GM19035 (cell line): Measurements from ENCODE around the gene CNTNAP2.

Source experiments
- ATAC-seq: cut with Tn5 transposase; IDR thresholded peaks from one replicate; pipeline ENCODE4 v1.9.1; 2021; ENCODE audit not compliant: unreplicated experiment

CNTNAP2 gene

DNA sequence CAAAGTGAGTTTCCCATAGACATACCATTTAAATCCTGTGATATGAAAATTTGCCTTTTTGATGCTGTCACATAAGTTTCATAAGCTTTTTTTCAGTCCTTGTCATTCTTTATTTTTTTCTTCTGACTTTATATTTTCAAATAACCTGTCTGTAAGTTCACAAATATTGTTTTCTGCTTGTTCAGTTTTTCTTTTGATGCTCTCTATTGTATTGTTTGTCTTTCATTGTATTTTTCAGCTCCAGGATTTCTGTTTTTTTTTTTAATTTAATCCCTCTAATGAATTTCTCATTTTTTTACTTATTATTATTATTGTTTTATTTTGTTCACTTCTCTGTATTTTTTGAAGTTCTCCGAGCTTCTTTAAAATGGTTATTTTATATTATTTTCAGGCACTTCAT, 623.4 kb downstream of the CNTNAP2 start:
- ATAC-seq: no peak

DNA sequence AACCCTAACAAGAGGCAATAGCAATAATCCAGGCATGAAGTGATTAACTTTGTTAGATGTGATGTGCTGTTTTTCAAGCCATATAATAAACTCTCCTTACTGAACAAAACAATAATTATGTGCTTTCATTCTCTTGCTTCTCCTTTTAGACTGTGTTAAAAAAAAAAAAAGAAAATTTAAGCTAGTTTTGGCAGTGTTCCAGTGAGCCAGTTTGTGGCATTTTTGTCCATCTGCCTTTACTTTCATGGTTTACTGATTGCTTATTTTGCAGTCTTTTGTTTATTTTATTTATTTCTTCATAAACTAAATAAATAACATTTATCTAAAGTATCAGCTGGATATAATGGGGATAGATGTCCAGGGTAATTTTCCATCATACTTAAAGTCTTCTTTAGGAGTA, 625.3 kb downstream of the CNTNAP2 start:
- ATAC-seq: no peak

GRCh38 chr7:146754385-146754784, 637.8 kb downstream of the CNTNAP2 start:
- no peak for ATAC-seq

DNA sequence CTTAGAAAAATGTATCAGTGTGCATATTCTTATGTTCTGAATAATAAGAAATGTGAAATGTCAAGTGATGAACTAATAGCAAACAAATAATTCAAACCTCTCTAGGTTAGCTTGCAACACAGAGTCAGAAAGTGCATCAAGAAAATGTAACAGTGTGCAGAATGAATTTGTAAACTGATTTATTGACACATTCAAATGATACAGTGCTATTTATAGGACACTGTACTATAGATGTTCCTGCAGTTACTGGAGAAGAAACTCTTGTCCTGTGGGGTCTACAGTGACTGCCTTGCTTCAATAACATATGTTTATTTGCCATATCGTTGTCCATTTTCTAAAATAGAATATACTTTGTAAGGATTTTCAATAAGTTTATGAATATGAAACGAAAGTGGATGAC, 639.0 kb downstream of the CNTNAP2 start:
- ATAC-seq: no peak

DNA sequence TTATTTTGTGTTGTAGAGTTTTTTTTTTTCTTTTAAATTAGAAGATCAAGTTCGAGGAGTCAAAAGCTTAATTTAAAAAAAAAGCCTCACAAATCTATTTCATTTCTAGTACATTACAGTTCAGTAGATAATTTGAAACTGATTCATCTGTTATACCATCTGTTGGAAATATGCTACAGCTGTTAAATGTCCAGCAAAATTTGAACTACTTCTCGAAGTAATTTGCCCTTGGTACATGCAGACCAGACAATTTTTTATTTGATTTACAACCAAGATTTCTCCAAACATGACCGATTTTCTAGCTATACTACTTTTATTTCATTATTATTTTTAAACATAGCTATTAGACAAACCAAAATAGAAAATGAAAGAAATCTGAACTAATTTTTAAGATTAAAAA, 647.9 kb downstream of the CNTNAP2 start:
- ATAC-seq: no peak

DNA sequence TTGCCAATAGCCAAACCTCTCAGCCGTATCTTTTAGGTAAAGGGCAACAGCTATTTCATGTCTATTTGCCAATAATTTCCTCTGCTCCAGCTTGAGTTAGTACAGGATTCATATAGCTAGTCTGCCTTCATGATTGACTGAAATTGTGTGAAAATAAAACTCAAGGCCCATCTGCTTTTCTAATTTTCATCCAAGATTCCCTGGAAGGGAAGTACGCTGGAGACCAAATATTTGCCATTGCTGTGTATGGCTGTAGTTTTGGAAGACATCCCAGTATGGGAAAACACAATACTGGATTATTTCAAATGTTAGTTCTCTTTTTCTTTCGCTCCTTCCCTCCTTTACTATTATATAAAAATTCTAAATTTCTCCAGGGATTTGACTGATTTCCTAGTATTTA, 652.4 kb downstream of the CNTNAP2 start:
- no peak for ATAC-seq

GRCh38 chr7:146772601-146773000, 656.0 kb downstream of the CNTNAP2 start:
- ATAC-seq: no peak

GRCh38 chr7:146773506-146773905, 656.9 kb downstream of the CNTNAP2 start:
- ATAC-seq: no peak

DNA sequence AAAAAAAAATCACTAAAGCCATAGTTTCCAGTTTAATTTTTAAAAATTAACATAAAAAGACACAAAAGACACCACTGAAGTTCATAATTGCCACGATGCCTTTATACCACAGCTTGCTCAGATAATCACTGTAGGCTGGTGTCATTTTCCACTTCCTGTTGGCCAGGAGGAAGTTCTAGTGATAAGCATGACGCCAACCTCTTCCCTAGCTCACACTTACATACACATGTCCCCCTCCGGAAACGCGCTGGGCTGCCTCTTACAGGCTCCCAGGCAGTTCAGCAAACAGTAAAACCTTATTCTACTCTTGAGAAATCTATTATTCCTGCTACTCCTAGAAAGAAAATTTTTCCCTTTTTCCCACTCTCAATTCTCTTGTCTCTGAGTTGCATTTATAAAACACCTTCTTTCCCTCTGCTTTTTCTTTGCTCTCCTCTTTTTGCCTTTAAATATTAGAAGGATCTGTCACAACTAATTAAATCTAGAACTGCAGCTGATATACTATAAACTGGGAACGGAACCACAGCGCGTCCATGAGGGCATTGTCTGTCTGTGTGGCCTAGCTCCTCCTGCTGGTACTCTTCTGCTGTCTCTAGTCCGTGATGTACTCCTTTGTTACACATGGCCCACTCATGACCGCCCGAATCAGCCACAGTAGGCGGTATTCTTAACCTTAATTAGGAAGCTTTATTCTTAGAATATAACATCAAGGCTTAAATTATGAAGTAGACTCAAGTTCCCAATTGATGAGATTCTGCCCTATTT, 664.9 kb downstream of the CNTNAP2 start:
- ATAC-seq: no peak

GRCh38 chr7:146787266-146787665, 670.7 kb downstream of the CNTNAP2 start:
- no peak for ATAC-seq

- ATAC-seq: no peak
Measured at GRCh38 chr7:146788008-146788407, 671.4 kb downstream of the CNTNAP2 start.

GRCh38 chr7:146791344-146792285, 675.0 kb downstream of the CNTNAP2 start:
- no peak for ATAC-seq

DNA sequence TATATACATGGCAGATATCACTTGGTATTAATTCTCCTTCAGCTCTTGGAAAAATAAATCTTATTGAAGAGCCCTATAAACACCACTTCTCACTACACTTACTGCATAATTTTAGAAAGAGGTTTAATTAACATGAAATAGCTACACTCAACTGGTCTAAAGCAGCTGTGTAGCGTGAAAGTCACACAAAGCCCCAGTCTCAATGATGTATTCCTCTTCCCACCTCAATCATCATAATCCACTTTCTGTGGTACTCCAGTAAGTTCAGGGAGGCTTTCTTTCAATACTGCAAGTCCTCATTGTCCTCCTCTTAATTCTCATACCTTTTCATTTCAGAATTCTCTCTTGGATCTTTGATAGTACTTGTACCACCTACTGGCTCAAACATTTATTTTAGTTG, 688.0 kb downstream of the CNTNAP2 start:
- ATAC-seq: no peak

DNA sequence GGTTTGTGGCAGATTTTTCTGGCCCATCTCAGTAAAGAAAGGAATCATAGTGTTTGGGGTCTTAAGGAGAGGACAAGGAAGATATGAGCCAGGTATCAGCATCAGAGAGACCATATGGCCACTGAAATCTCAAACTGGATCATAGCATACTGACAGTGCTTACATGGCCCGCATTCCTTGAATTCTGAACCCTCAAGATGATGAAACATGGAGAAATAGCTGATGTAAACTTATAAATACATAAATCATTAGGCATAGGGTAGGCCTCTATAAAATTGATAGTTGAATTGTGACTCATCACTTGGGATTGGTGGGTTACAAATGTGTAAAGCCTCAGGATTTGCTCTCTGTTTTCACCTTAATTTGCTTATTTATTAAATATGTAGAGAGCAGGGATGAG, 688.5 kb downstream of the CNTNAP2 start:
- ATAC-seq: no peak

- no peak for ATAC-seq
Measured at GRCh38 chr7:146826329-146826728, 709.7 kb downstream of the CNTNAP2 start.

DNA sequence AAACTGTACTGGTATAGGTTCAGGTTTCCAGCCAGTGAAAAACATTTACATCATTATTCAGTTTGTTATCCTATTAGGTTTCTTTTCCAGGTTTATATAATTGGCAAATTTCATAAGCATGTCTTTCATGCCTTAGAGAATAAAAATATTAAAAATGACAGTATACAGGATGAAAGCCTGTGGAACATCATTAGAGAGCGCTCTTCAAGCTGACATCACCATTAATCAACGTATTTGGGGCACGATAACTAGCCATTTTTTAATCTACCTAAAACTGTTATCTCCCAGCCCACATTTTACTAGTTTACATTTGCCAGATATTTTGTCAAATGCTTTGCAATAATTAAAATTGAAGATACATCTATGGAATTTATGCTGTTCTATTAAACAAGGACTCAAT, 714.1 kb downstream of the CNTNAP2 start:
- ATAC-seq: no peak

DNA sequence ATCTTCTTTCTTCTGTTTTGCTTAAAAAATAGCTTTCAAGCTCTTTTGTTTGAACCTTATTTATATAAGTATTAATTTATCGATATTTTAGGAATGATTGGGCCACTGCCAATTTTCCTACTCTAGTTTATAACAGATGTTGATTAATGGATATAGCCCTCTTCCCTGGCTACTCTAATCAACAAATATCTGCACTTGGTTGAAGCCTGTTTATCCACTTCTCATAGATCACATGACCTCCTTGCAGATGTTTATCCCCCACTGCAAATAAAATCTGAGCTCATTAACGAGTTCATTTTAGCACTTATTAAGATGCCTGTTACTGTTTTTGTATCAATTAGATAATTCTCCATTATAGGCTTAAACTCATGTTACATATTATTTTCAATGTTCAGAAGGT, 715.3 kb downstream of the CNTNAP2 start:
- ATAC-seq: no peak

- ATAC-seq: no peak
Measured at GRCh38 chr7:146844405-146844804, 727.8 kb downstream of the CNTNAP2 start.

GRCh38 chr7:146858690-146859089, 742.1 kb downstream of the CNTNAP2 start:
- no peak for ATAC-seq

DNA sequence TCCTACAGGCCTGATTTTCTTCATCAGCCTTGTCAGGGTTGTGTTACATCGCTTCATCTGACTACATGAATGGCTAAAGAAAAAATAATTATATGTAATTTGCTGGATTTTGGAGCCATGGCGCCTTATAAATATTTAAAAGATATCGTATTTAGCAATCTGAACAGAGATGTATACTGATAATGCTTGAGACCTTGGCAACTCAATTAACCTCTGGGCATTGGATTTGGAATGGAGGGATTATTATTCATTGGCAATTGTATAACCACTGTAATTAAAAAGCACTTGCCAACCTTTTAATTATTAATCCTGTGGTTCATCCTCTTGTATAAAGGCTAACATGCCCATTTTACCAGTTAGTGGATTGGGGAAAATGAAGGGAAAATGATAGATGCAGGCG, 745.1 kb downstream of the CNTNAP2 start:
- no peak for ATAC-seq

- ATAC-seq: no peak
Measured at GRCh38 chr7:146862415-146862814, 745.8 kb downstream of the CNTNAP2 start.

GRCh38 chr7:146864644-146865043, 748.0 kb downstream of the CNTNAP2 start:
- no peak for ATAC-seq
